Measurements from ENCODE around the gene HS6ST1.

- no peak for TF ChIP-seq POLR2A (IDR thresholded peaks at IDR 0.05)
- TF ChIP-seq POLR2AphosphoS5 (IDR thresholded peaks at IDR 0.05) = no peak
Measured at GRCh38 chr2:128348701-128349100, 30.0 kb upstream of the HS6ST1 start.

All from spleen (tissue), 3 donors.